Head of caudate nucleus (tissue), 42 donors: Measurements from ENCODE around the gene LY86.
A peak's percentile ranks its signal among the peaks of the same experiment; 100 is the strongest.
"Not testable (repeated sequence)": the region's sequence is repeated elsewhere in the genome, so short reads cannot be mapped to it uniquely, and the experiment has no call there.

Experiments used
- DNase-seq, 42 donors: peaks; one replicate each; pipeline versions ENCODE4 v3.0.0 to v3.0.0-alpha.2; 2020 to 2021; ENCODE audit warnings: mixed read lengths in 7 of 42
- intact Hi-C: fragments of 100-400 bp; cut with DNase I; formaldehyde crosslinking; loops from one replicate; pipeline ENCODE4 v1.15.0; 2022

The LY86 gene

DNA sequence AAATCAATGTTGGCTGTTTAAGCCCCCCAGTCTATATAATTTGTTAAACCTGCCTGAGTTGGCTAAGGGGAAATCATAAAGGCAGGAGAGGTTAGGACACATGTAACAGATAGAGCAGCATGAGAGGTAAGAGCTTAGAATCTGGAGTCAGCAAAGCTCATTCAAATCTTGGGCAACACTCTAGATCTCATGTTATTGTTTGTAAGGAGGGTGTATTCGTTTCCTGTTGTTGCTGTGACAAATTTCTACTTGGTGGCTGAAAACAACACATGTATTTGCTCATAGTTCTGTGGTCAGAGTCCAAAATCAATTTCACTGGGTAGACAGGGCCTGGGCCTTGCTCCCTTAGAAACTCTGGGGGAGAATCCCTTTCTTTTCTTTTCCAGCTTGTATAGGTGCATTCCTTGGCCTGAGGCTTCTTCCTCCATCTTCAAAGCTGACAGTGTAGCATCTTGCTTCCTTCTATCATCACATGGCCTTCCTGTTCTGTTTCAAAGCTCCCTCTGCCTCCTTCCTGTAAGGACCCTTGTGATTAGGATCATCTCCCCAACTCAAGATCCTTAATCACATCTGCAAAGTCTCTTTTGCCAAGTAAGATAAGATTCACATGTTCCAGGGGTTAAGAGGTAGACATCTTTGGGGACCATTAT lies 4.4 kb downstream of the LY86 start:
- intact Hi-C loops: no loop called here
- DNase-seq: peak in 1 of 42 donors; percentile 18

DNA sequence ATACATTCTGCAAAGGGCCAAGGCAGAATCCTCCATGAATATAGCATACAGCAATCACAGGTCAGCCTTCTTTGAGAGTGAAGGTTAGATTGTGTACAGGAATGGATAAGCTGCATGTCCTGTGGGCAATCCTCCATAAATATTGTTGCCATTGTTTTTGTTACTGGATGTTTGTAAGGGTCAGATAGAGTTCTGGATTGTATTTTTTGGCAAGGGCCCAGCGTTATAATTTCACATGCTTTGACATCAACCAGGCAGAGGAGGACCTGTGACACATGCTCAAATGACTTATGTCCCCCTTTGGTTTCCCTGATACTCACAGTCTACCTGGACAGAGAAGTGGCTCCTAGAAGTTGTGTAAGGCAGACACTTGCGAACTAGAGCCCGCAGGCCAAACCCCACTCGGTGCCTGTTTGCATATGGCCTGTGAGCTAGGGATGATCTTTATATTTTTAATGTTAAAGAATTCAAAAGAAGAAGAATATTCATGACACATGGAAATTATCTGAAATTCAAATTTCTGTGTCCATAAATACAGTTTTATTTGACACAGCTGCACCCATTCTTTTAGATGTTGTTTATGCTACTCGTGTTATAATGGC lies 5.4 kb downstream of the LY86 start:
- DNase-seq: peak in 1 of 42 donors; percentile 25
- intact Hi-C loops: no loop called here

DNA sequence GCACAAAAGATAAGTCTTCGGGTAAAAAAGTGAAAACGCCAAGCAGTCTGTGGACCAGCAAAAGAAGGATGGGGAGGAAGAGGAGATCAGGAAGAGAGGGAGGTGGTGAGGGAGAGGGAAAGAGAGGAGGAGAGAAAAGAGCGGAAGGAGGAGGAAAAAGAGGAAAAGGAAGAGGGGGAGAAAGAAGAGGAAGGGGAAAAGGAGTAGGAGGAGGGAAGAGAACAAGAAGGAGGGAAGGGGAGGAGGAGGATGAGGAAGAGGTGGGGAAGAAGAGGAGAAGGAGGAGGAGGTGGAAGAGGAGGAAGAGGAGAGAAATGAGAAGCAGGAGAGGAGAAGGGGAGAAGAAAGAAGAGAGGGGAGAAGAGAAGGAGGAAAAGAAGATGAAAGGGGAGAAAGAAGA lies 6.5 kb downstream of the LY86 start:
- intact Hi-C loops: no loop called here
- DNase-seq: no peak

DNA sequence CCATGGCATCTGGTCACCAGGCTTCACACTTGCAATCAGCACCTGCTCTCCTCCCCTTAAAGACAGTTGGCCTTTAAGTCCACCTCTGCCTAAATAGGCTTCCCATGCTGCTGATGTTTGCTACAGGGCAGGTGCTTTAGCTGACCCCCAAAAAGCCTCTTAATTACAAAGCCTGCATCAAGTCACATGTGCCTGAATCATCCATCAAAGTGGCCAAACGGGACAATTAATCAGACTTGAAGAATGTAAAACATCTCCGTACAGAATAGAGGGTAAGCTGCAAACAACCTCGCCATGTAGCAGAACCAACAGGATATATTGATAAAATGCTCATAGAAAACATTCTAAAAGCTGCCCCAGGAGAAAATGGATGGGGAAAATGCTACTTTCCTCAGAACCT lies 7.4 kb downstream of the LY86 start:
- intact Hi-C loops: no loop called here
- no peak for DNase-seq

DNA sequence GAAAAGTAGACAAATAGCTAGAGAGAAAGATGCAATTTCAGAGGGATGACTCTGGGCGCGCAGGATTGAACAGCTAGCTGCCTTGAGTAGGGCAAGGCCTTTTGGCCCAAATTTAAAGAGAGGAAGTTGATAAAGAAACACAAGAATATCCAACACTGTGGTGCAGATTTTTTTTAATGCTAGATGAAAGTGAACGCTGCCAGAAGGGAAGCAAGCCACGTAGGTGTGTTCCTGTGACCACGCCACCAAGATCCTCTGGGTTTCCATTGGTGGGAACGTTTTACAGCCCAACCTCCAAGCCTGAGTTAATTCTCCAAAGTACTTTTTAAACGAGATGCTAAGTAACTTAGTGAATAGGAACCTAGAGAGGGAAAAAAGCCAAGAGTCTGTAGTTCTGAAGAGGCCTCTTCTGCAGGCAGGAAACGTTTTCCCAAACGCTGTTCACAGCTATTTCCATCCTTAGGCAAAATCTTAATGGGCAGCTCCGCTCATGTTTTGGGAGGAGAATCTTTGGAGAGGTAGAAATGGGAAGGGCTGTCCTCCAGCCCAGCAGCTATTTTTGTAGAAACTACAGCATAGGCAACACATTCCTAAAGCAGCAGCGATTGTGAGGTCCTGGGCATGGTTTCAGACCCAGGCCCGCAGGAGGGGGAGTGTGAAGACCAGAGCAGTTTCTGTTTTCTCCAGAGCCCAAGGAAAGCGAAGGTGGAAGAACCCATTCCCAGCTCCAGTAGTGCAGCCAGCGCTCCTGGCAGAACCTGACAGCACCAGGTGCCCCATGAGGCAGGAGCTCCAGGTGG lies 8.2 kb downstream of the LY86 start:
- DNase-seq: peak in 1 of 42 donors; percentile 27
- intact Hi-C loops: no loop called here

DNA sequence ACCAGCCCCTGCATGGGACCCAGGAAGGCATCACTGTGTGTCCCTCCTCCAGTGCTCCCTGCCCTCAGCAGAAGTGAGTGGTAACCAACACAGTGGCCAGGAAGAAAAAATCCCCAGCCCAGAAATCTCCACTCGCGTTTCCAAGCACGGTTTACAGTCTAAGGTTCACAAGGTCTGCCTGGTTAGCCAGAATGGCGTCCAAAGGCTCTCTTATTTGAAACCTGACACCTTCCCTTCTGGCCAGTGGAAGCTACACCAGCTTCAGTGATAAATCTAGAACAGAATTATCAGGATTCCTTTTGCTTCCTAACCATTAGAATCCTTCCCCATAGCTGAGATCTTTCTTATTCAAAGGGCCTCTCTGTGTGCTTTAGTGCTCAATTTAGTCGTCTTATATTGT lies 9.2 kb downstream of the LY86 start:
- DNase-seq: peak in 1 of 42 donors; percentile 24
- intact Hi-C loops: no loop called here

DNA sequence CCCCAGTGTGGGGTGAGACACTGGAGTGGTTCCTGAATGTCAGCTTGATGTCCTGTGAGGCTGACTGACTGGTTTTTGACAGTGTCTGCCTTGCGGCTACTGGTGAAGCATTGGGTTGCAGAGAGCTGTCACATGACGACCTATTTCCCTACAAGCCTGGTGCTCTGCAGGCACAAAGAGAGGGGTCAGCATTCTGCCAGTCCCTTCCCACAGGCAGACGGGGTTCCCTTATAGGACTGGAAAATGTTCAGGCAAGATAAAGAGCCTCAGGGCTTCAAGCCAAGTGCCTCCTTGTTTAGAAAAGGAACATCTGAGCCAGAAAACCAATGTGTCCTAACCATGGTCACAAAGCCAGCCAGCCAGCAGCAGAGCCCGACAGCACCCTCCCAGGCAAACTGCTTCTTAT lies 11.0 kb downstream of the LY86 start:
- intact Hi-C loops: no loop called here
- DNase-seq: peak in 35 of 42 donors; percentile 18 to 69 (median 41)

DNA sequence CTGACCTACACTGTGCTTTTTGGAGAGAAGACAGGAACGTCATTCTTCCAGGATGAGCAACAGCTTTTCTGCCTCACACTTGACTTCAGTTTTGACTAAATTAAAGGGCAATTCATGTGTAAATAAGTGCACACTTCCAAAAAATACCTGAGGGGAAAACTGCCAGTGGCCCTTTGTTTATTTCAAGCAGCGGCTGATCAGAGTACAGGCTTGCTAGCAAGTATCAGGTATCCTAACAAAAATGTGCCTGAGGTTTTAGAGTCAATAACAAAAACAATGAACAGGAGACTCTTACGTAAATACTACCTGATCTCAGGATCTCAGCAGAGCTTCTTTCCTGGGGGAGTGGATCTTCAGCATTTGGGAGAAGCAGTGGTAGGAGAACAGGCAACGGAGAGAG lies 12.4 kb downstream of the LY86 start:
- intact Hi-C loops: no loop called here
- peak in 1 of 42 donors; percentile 21 for DNase-seq

DNA sequence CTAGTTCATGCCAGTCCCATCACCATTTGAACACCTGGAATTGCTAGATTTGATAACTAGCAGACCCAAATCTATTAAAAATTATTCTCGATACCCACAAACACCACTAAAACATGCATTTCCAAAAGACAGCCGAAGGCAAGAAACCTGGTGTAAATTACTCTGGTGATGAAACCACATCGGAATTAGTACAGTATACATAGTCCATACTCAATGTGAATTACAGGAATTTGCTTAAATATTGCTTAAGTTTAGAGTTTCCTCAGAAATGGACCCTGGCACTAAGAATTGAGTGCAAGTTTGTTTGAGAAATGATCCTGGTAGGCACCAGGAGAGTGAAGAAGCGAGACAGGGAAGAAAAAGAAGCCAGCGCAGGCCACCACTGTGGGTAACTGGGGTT lies 13.7 kb downstream of the LY86 start:
- intact Hi-C loops: no loop called here
- no peak for DNase-seq

DNA sequence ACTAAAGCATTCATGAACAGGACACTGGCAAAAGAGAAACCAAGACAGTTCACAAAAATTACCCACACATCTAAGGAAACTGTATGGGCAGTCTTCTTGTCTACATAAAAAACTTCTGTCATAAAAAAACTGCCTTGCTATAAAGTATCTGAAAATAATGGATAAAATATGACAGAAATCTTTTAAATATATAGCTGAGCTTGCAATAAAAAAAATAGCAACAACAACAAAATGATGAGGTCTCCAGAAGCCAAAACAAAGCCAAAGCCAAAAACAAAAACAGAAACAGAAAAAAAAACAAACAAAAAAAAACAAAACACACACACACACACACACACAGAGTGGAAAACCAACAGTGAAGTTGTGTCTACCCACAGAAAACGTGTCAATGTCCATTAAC lies 14.8 kb downstream of the LY86 start:
- intact Hi-C loops: no loop called here
- DNase-seq: no peak

DNA sequence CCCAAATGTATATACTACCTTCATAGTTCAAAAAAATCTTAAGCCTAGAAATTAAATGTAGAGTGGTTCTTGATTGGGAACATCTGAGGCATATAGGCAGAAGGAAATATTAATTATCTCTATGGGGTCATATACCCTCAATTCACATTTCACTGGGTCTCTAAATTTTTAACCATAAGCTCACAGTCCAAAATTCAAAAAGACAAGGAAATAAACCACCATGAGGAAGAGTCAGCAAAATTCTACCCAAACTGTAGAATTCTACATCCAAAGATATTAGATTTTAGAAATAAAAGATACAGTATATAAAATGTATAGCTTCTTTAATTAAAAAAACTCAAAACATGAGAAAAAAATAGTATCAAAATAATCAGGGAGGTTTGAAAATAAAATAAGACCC lies 15.5 kb downstream of the LY86 start:
- intact Hi-C loops: no loop called here
- no peak for DNase-seq

DNA sequence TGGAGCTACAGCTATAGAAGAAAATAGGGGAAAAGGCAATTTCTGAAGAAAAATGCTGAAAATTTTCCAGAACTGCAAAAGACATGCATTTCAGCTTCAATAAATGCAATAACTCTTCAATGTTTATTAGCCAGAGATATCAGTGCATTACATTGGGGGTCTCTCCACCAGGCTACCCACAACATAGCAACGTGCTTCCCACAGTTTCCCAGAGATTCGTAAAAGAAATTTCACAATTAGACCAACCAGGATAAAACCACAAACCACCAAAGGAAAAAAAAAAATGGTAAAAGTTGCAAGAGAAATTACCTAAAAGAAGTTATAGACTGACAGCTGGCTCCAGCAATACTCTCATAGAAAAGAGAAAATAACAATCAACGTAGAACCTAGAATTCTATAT lies 16.0 kb downstream of the LY86 start:
- DNase-seq: no peak
- intact Hi-C loops: no loop called here

DNA sequence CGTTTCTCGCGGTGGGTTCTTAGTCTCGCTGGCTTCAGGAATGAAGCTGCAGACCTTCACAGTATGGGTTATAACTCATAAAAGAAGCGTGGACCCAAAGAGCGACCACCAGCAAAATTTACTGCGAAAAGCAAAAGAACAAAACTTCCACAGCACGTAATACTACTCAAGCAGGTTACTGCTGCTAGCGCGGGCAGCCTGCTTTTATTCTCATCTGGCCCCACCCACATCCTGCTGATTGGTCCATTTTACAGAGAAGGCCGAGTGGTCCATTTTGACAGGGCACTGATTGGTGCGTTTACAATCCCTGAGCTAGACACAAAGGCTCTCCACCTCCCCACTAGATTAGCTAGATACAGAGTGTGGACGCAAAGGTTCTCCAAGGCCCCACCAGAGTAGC lies 17.4 kb downstream of the LY86 start:
- intact Hi-C loops: no loop called here
- DNase-seq: no peak

DNA sequence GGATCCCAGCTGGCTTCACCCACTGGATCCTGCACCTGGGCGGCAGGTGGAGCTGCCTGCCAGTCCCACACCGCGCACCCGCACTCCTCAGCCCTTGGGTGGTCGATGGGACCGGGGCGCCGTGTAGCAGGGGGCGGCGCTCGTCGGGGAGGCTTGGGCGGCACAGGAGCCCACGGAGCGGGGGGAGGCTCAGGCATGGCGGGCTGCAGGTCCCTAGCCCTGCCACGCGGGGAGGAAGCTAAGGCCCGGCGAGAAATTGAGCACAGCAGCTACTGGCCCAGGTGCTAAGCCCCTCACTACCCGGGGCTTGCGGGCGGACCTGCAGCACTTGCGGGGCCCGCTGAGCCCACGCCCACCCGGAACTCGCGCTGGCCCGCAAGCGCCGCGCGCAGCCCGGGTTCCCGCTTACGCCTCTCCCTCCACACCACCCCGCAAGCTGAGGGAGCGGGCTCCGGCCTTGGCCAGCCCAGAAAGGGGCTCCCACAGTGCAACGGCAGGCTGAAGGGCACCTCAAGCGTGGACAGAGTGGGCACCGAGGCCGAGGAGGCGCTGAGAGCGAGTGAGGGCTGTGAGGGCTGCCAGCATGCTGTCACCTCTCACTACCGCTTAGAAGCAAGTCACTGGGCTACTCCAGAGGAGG lies 18.0 kb downstream of the LY86 start:
- intact Hi-C loops, DNase-seq: not testable (repeated sequence)

DNA sequence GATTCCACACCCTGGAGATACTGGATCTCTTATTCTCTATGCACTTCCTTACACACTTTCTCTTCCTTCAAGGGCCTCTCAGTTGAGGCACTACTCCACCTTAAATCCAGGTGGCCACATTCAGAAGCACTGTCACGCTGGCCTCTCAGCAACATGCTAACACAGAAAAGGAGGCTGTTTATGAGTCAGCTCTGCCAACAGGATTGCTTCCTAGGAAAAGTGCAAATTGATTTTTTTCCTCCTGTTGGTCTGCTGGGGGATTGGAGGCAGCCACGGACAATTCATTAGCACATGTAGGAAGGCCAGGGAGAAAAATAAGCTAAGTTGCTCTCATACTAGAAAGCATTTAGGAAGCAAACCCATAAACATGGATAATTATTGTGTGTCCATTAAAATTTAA lies 20.9 kb downstream of the LY86 start:
- DNase-seq: no peak
- intact Hi-C loops: no loop called here

DNA sequence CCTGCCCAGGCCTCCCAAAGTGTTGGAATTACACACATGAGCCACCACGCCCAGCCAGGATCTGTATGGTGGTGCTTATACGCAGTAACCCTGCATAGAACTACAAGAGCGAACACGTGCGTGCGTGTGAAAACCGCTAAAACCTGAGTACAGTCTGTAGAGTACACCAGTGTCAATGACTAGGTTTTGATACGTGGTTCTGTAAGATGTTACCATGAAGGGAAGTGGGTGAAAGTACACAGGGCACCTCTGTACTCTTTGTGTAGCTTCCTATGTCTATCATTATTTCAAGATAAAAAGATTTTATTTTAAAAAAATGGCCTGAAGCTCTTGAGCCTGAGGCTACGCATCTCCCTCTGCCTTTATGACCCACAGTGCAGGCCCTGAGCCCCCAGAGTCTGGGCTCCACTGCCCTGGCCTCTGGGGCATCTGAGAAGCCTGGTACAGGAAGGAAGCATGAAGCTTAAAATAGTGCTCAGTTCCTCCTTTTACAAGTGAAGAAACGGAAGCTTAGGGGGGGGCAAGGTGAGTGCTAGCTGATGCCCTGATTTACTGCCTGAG lies 21.6 kb downstream of the LY86 start:
- peak in 4 of 42 donors; percentile 4 to 15 (median 10) for DNase-seq
- intact Hi-C loops: no loop called here

DNA sequence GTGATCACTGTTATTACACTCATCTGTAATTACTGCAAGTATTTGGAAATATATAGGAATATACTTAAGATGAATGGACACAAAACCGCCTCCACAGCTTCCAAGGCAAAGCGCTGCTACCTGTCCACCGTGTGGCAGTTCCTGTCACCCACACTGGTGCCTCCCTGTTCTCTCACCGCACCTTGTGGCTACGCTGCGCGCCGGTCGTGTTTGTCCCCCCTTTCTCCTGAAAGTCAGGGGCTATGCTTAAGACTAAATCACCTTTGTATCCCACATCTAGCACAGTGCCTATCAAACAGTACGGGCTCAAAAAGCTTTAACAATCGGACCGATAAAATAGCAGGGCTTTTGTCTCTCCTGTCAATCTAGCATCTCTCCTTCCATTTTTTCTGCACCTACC lies 23.0 kb downstream of the LY86 start:
- no peak for DNase-seq
- intact Hi-C loops: no loop called here

DNA sequence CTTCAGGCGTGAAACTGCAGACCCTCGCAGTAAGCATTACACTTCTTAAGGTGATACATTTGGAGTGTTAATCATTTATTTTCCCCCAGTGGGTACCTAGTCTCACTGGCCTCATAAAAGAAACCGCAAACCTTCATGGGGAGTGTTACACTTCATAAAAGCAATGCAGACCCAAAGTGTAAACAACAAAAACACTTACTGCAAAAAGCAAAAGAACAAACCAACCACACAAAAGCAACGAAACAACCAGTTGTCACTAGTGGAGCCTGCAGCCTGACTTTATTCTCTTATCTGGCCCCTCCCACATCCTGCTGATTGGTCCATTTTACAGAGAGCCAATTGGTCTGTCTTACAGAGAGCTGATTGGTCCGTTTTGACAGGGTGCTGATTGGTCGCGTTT lies 23.8 kb downstream of the LY86 start:
- DNase-seq: no peak
- intact Hi-C loops: no loop called here

DNA sequence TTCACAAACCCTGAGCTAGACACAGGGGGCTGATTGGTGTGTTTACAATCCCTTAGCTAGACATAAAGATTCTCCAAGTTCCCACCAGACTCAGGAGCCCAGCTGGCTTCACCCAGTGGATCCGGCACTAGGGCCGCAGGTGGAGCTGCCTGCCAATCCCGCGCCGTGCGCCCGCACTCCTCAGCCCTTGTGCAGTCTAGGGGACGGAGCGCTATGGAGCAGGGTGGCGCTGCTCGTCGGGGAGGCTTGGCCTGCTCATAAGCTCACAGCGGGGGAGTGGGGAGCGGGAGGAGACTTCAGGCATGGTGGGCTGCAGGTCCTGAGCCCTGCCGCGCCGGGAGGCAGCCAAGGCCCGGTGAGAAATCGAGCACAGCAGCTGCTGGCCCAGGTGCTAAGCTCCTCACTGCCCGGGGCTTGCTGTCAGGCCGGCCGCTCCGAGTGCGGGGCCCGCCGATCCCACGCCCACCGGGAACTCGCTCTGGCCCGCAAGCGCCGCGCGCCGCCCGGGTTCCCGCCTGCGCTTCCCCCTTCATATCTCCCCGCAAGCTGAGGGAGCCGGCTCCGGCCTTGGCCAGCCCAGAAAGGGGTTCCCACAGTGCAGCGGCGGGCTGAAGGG lies 24.7 kb downstream of the LY86 start:
- intact Hi-C loops, DNase-seq: not testable (repeated sequence)
